OCI-LY1 (cell line): ENCODE results near the gene AIRE.

Experiments used
- EZH2 ChIP-seq: fragments of 200-600 bp; sonication (generic), shearing (Covaris generic); IDR thresholded peaks from 2 replicates; pipeline ENCODE4 v1.8.0; 2017; ENCODE audit warnings: borderline replicate concordance, mixed run types, mild to moderate bottlenecking, antibody characterized with exemption, low read length, moderate library complexity, mixed read lengths
- TF ChIP-seq, protein P1 (sequence below): fragments of 200-600 bp; sonication (generic), shearing (Covaris generic); IDR thresholded peaks from 2 replicates; pipeline ENCODE4 v1.5.1; 2017; ENCODE audit warnings: mild to moderate bottlenecking, antibody characterized with exemption, low read length, moderate library complexity, mixed read lengths

DNA sequence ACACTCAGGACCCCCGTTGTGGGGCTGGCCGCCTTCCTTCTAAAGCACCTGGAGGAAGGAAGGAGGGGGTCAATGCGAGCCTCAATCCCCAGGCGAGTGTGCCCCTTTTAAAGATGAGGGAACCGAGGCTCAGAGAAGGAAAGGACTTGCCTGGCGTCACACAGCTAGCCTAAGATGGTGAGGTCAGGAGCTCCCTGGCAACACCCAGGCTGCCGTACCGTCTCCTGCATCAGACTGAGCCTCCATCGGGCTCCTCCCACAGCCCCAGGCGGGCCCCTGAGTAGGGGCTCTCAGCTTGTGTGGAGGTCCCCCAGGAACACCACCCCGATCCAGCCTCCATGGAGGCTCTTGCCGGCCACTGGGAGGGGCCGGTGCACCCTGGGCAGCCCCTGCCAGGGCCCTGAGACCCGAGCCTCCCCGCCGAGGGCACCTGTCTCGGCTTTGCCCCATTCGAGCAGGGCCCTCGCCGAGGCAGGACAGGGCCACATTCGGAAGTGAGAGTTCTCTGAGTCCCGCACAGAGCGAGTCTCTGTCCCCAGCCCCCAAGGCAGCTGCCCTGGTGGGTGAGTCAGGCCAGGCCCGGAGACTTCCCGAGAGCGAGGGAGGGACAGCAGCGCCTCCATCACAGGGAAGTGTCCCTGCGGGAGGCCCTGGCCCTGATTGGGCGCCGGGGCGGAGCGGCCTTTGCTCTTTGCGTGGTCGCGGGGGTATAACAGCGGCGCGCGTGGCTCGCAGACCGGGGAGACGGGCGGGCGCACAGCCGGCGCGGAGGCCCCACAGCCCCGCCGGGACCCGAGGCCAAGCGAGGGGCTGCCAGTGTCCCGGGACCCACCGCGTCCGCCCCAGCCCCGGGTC lies at the start of gene AIRE:
- TF ChIP-seq, protein P1, sequence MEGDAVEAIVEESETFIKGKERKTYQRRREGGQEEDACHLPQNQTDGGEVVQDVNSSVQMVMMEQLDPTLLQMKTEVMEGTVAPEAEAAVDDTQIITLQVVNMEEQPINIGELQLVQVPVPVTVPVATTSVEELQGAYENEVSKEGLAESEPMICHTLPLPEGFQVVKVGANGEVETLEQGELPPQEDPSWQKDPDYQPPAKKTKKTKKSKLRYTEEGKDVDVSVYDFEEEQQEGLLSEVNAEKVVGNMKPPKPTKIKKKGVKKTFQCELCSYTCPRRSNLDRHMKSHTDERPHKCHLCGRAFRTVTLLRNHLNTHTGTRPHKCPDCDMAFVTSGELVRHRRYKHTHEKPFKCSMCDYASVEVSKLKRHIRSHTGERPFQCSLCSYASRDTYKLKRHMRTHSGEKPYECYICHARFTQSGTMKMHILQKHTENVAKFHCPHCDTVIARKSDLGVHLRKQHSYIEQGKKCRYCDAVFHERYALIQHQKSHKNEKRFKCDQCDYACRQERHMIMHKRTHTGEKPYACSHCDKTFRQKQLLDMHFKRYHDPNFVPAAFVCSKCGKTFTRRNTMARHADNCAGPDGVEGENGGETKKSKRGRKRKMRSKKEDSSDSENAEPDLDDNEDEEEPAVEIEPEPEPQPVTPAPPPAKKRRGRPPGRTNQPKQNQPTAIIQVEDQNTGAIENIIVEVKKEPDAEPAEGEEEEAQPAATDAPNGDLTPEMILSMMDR = no peak
- TF ChIP-seq EZH2 = no peak
